ENCODE data around the gene DNAJC5. TPM values are rescaled to one million over a fixed set of nuclear protein-coding genes. Genes with fewer than 3 reads are reported as not detected.
A peak's percentile ranks its signal among the peaks of the same experiment; 100 is the strongest.

DNAJC5 gene
- total RNA-seq, 1 experiment from 2014 or later = 28.5 TPM

DNA sequence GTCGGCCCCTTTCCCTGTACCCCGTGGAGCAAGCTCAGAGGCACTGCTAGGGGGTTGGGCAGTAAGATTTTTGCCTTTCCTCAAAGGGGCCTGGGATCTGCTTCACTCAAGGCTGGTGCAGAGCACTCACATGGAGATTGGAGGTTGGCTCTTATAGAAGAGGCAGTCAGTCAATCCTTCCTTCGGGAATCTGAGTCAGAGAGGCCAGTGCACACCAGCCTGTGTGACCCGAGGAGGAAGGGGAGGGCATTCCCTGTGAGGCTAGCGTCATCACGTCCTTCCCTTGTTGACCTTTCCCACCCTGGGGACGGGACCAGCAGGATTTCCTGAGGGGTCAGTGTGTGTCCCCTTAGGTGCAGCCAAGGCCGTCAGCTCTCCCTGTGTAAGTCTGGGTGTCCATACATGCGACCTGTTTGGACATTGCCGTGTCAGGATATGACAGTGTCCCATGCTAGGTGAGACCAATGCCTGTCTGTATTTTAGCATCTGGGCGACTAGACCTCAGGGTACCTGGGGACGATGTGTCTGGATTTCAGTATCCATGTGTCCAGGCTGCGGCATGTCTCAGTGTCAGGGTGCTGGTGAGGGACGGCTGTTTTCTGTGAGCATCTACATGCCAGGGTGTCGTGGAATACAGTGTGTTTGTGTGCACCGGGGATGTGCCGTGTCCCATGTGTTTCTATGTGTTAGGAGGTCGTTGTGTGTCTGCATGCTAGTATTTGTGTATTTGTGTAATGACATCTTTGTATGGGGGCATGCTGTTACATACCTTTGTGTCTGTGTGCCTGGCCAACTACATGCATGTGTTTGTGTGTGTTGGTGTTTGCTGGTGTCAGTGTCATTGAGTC is 77.6 kb downstream of the DNAJC5 start:
- peaks cover 14% of the 10 kb centered on the region for H3K36me3 Mint-ChIP-seq
- ATAC-seq = no peak
- DNase-seq (ENCODE audit: low spot score) = no peak
- ChIA-PET CTCF (interaction anchor here (1.0 to 2.3 kb wide), 9 partner anchors 8 to 435 kb away, joined by 5 to 54 read pairs (median 12); partner anchors contain the start of genes PRPF6, PTK6 and UCKL1), POLR2A (no interaction called here)
- H3K9me3 Mint-ChIP-seq = no peaks in the 10 kb centered on the region; the same call in 1 of the 2 replicates
- no peak overlapping the region for H3K27ac Mint-ChIP-seq
- H3K4me1 Mint-ChIP-seq = peaks cover 12% of the 10 kb centered on the region
- peaks cover 28% of the 10 kb centered on the region for H3K27me3 Mint-ChIP-seq (ENCODE audit: low read depth)
- TF ChIP-seq CREB1 (CRISPR knock-in tag; IDR thresholded peaks at IDR 0.05) (no peak), NR3C1 (CRISPR knock-in tag; conservative IDR thresholded peaks at IDR 0.05; ENCODE audit: low read depth) (no peak), ETV6 (CRISPR knock-in tag; IDR thresholded peaks at IDR 0.05) (no peak), RELA (CRISPR knock-in tag; IDR thresholded peaks at IDR 0.05; ENCODE audit: borderline replicate concordance) (no peak)
- H3K4me3 Mint-ChIP-seq = no peak overlapping the region

DNA sequence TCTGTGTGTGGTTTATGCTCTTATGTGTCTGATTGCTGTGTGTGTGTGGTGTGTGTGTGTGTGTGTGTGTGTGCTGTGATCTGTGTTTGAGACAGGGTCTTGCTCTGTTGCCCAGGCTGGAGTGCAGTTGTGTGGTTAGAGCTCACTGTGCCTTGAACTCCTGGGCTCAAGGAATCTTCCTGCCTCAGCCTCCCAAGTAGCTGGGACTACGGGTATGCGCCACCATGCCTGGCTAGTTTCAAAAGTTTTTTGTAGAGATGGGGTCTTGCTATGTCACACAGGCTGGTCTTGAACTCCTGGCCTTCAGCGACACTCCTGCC is 78.2 kb downstream of the DNAJC5 start:
- Mint-ChIP-seq H3K27ac (no peak overlapping the region), H3K9me3 (no peaks in the 10 kb centered on the region; the same call in 1 of the 2 replicates), H3K27me3 (ENCODE audit: low read depth) (peaks cover 32% of the 10 kb centered on the region), H3K4me3 (peak overlapping the region; percentile 55), H3K36me3 (peaks cover 9% of the 10 kb centered on the region), H3K4me1 (peaks cover 14% of the 10 kb centered on the region)
- ChIA-PET POLR2A (interaction anchor here (0.6 to 0.7 kb wide), 2 partner anchors 266 to 304 kb away, joined by 3 read pairs; partner anchors contain the start of genes ARFRP1 and ZGPAT), CTCF (interaction anchor here (0.6 to 2.3 kb wide), 38 partner anchors 16 to 1604 kb away, joined by 3 to 54 read pairs (median 6); partner anchors contain the start of genes PTK6, TPD52L2 and UCKL1)
- TF ChIP-seq CREB1 (CRISPR knock-in tag; IDR thresholded peaks at IDR 0.05) (no peak), ZNF121 (CRISPR knock-in tag; IDR thresholded peaks at IDR 0.05) (peak; percentile 84)
- TF ChIP-seq, protein P1, sequence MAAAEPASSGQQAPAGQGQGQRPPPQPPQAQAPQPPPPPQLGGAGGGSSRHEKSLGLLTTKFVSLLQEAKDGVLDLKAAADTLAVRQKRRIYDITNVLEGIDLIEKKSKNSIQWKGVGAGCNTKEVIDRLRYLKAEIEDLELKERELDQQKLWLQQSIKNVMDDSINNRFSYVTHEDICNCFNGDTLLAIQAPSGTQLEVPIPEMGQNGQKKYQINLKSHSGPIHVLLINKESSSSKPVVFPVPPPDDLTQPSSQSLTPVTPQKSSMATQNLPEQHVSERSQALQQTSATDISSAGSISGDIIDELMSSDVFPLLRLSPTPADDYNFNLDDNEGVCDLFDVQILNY (CRISPR knock-in tag; IDR thresholded peaks at IDR 0.05) = no peak
- ATAC-seq = no peak
- DNase-seq (ENCODE audit: low spot score) = no peak

DNA sequence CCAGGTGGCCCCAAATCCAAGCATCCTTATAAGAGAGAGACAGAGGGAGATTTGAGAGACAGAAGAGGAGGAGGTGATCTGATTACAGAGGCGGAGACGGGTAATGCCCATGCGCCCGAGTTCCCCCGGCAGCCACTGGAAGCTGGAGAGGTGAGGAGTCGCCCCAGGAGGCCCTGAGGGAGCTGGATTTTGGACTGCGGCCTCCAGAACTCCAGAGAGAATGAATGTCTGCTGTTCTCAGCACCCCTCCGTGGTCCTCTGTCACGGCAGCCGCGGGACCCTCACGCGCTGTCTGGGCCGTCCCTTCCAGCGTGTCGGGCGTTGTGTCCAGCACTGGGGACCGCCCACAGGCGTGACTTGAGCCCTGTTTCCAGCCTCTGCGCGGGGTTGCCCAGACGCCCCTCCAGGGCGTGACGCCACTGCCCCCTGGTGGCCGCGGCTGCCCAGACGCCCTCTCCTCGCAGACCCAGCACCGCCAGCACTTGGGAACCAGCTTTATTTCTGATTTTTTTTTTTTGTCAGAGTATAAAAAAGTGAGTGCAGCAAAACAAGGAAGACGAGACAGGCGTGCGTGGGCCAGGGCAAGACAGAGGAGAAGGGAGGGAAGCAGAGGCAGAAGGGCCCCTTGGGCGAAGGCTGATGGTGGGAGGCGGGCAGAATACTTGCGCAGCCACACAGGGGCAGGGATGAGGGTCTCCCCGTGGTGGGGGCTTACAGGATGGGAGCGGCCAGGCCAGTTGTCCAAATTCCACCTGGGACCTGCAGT is 78.9 kb downstream of the DNAJC5 start:
- DNase-seq (ENCODE audit: low spot score) (peak; percentile 89), ATAC-seq (peak; percentile 70)
- Mint-ChIP-seq H3K27me3 (ENCODE audit: low read depth) (peaks cover 34% of the 10 kb centered on the region), H3K4me1 (peaks cover 18% of the 10 kb centered on the region), H3K4me3 (peak overlapping the region; percentile 55), H3K9me3 (no peaks in the 10 kb centered on the region), H3K27ac (no peak overlapping the region), H3K36me3 (peaks cover 2% of the 10 kb centered on the region; the same call in 1 of the 2 replicates)
- CTCF ChIA-PET = interaction anchor here (0.6 to 2.3 kb wide), 59 partner anchors 13 to 1605 kb away, joined by 3 to 54 read pairs (median 5); partner anchors contain the start of genes ARFRP1, C20orf204, PPDPF and PTK6
- POLR2A ChIA-PET = interaction anchor here (0.6 to 1.0 kb wide), 5 partner anchors 16 to 305 kb away, joined by 3 read pairs; partner anchors contain the start of genes ARFRP1, TPD52L2 and ZGPAT
- TF ChIP-seq, protein P2, sequence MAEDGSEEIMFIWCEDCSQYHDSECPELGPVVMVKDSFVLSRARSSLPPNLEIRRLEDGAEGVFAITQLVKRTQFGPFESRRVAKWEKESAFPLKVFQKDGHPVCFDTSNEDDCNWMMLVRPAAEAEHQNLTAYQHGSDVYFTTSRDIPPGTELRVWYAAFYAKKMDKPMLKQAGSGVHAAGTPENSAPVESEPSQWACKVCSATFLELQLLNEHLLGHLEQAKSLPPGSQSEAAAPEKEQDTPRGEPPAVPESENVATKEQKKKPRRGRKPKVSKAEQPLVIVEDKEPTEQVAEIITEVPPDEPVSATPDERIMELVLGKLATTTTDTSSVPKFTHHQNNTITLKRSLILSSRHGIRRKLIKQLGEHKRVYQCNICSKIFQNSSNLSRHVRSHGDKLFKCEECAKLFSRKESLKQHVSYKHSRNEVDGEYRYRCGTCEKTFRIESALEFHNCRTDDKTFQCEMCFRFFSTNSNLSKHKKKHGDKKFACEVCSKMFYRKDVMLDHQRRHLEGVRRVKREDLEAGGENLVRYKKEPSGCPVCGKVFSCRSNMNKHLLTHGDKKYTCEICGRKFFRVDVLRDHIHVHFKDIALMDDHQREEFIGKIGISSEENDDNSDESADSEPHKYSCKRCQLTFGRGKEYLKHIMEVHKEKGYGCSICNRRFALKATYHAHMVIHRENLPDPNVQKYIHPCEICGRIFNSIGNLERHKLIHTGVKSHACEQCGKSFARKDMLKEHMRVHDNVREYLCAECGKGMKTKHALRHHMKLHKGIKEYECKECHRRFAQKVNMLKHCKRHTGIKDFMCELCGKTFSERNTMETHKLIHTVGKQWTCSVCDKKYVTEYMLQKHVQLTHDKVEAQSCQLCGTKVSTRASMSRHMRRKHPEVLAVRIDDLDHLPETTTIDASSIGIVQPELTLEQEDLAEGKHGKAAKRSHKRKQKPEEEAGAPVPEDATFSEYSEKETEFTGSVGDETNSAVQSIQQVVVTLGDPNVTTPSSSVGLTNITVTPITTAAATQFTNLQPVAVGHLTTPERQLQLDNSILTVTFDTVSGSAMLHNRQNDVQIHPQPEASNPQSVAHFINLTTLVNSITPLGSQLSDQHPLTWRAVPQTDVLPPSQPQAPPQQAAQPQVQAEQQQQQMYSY (CRISPR knock-in tag; IDR thresholded peaks at IDR 0.05) = peak; percentile 25; the same call in 1 of the 2 replicates
- TF ChIP-seq SMAD3 (CRISPR knock-in tag; IDR thresholded peaks at IDR 0.05; ENCODE audit: borderline replicate concordance) (0 out of 2 replicates have a peak, but pooled peaks have one; percentile 20), NR3C1 (CRISPR knock-in tag; conservative IDR thresholded peaks at IDR 0.05; ENCODE audit: low read depth) (no peak), FOXP1 (CRISPR knock-in tag; IDR thresholded peaks at IDR 0.05; ENCODE audit: borderline replicate concordance) (0 out of 2 replicates have a peak, but pooled peaks have one; percentile 12), ZNF121 (CRISPR knock-in tag; IDR thresholded peaks at IDR 0.05) (peak; percentile 82), SP1 (CRISPR knock-in tag; conservative IDR thresholded peaks at IDR 0.05) (peak; percentile 72), GABPB1 (CRISPR knock-in tag; IDR thresholded peaks at IDR 0.05) (peak; percentile 56; the same call in 1 of the 2 replicates), FOXK1 (CRISPR knock-in tag; IDR thresholded peaks at IDR 0.05) (peak; percentile 51), MYBL2 (CRISPR knock-in tag; IDR thresholded peaks at IDR 0.05) (0 out of 2 replicates have a peak, but pooled peaks have one; percentile 26), SMAD4 (CRISPR knock-in tag; IDR thresholded peaks at IDR 0.05) (0 out of 2 replicates have a peak, but pooled peaks have one; percentile 26), ZNF232 (CRISPR knock-in tag; IDR thresholded peaks at IDR 0.05) (peak; percentile 30; the same call in 1 of the 2 replicates)
- TF ChIP-seq, protein P3, sequence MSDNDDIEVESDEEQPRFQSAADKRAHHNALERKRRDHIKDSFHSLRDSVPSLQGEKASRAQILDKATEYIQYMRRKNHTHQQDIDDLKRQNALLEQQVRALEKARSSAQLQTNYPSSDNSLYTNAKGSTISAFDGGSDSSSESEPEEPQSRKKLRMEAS (CRISPR knock-in tag; IDR thresholded peaks at IDR 0.05) = peak; percentile 81
- TF ChIP-seq, protein P4, sequence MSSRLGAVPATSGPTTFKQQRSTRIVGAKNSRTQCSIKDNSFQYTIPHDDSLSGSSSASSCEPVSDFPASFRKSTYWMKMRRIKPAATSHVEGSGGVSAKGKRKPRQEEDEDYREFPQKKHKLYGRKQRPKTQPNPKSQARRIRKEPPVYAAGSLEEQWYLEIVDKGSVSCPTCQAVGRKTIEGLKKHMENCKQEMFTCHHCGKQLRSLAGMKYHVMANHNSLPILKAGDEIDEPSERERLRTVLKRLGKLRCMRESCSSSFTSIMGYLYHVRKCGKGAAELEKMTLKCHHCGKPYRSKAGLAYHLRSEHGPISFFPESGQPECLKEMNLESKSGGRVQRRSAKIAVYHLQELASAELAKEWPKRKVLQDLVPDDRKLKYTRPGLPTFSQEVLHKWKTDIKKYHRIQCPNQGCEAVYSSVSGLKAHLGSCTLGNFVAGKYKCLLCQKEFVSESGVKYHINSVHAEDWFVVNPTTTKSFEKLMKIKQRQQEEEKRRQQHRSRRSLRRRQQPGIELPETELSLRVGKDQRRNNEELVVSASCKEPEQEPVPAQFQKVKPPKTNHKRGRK (CRISPR knock-in tag; IDR thresholded peaks at IDR 0.05; ENCODE audit: borderline replicate concordance) = no peak
- TF ChIP-seq, protein P5, sequence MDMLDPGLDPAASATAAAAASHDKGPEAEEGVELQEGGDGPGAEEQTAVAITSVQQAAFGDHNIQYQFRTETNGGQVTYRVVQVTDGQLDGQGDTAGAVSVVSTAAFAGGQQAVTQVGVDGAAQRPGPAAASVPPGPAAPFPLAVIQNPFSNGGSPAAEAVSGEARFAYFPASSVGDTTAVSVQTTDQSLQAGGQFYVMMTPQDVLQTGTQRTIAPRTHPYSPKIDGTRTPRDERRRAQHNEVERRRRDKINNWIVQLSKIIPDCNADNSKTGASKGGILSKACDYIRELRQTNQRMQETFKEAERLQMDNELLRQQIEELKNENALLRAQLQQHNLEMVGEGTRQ (CRISPR knock-in tag; IDR thresholded peaks at IDR 0.05) = no peak
